ENCODE measurements around the gene LINC00632.

Gene LINC00632

GRCh38 chrX:140822184-140822583, 112.6 kb downstream of the LINC00632 start:
- TF ChIP-seq, protein P1, sequence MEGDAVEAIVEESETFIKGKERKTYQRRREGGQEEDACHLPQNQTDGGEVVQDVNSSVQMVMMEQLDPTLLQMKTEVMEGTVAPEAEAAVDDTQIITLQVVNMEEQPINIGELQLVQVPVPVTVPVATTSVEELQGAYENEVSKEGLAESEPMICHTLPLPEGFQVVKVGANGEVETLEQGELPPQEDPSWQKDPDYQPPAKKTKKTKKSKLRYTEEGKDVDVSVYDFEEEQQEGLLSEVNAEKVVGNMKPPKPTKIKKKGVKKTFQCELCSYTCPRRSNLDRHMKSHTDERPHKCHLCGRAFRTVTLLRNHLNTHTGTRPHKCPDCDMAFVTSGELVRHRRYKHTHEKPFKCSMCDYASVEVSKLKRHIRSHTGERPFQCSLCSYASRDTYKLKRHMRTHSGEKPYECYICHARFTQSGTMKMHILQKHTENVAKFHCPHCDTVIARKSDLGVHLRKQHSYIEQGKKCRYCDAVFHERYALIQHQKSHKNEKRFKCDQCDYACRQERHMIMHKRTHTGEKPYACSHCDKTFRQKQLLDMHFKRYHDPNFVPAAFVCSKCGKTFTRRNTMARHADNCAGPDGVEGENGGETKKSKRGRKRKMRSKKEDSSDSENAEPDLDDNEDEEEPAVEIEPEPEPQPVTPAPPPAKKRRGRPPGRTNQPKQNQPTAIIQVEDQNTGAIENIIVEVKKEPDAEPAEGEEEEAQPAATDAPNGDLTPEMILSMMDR (IDR thresholded peaks at IDR 0.05; ENCODE audit: low read length, missing control alignments) = no peak
- no peak for DNase-seq (ENCODE audit: low read depth)
- no peak overlapping the region for H3K4me3 ChIP-seq (replicated peaks; ENCODE audit: low read depth, low read length)

GRCh38 chrX:140822861-140823260, 113.3 kb downstream of the LINC00632 start:
- TF ChIP-seq, protein P1 (IDR thresholded peaks at IDR 0.05; ENCODE audit: low read length, missing control alignments) = no peak
- DNase-seq (ENCODE audit: low read depth) = no peak
- H3K4me3 ChIP-seq (replicated peaks; ENCODE audit: low read depth, low read length) = no peak overlapping the region

DNA sequence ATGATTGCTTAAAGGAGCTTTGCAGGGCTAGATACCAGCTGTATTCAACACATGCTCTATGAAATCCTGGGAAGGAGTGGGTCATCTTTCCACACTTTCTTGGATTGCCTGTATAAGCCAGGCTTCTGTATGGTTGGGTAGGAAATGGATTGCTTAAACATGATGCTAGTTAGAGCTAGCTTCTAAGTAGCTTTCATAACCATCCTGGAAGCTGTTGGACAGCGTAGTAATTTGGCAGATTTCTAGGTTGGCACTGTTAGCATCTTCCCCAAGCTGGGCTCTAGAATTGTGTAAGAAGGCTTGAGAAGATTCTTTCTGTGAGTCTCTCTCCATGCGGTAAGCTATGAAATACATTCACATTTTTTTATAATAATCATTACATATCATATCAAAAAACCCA, 127.3 kb downstream of the LINC00632 start:
- no peak overlapping the region for H3K4me3 ChIP-seq (replicated peaks; ENCODE audit: low read depth, low read length)
- no peak for DNase-seq (ENCODE audit: low read depth)
- TF ChIP-seq, protein P1 (IDR thresholded peaks at IDR 0.05; ENCODE audit: low read length, missing control alignments) = no peak

Data from fibroblast of pulmonary artery (primary cell).